Measurements from ENCODE around the gene ARPC1B.
"Not testable (repeated sequence)": the region's sequence is repeated elsewhere in the genome, so short reads cannot be mapped to it uniquely, and the experiment has no call there.

Gene ARPC1B

DNA sequence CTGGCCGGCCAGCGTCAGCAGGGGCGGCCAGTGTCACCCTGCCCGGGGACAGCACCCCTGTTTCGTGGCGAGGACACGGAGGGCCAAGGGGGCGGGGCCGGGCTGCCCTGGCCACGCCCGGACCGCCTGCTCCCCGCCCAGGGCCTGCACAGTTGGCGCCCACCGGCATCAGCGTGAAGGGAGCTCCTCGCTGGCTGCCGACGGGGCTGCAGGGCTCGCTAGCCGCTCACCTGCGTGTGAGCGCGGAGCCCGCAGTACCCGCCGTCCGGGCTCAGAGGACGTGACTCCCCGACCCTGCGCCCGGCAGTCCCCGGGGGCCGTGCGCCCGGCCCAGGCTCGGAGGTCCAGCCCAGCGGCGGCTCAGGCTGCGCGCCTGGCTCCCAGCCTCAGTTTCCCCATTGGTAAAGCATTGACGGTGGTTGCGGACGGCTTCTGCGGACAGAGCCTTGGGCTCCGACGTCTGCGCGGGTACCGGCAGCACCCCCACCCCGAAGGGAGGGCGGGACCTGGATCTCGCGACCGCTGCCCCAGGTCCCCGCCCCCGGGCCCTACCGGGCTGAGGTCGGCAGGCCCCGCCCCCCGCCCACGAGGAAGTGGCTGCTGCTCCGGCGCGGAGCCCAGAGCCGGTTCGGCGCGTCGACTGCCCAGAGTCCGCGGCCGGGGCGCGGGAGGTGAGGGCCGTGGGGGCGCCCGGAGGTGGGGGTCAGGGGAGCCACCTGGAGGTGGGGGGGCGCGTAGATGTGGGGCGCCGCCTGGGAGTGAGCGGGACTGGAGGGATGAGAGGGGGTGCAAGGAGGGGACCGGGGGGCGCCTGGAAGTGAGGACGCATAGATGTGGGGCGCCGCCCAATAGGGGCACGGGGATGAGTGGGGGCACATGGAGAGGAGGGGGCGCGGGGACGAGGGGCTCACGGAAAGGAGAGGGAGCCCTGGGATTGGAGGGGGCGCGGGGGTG lies at the start of gene ARPC1B:
Gene ARPC1B, plus strand, starts transcription at position 620 of the 954 bp plus-strand sequence. CDS start 10,985 bp downstream, outside the sequence.
- DNase-seq, result peak; percentile 88

DNA sequence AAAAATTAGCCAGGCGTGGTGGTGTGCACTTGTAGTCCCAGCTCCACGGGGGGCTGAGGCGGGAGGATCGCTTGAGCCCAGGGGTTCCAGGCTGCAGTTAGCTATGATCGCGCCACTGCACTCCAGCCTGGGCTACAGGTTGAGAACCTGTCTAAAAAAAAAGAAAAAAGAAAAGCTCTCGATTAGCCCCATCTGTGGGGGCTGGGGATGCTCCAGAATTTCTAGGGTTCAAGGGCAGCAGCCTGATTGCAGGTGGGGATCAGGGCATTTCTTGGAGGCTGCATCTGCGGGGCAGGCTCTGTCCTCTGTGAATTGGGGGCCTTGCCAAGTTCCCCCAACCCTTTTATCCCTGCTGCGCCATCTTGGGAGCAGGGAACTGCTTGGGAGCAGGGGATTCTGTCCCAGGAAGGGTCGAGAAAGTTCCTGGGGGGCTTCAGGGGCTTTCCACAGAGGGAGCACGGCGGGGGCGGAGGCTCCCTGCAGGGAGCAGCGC lies 49.5 kb upstream of the ARPC1B start:
- no peak for DNase-seq

DNA sequence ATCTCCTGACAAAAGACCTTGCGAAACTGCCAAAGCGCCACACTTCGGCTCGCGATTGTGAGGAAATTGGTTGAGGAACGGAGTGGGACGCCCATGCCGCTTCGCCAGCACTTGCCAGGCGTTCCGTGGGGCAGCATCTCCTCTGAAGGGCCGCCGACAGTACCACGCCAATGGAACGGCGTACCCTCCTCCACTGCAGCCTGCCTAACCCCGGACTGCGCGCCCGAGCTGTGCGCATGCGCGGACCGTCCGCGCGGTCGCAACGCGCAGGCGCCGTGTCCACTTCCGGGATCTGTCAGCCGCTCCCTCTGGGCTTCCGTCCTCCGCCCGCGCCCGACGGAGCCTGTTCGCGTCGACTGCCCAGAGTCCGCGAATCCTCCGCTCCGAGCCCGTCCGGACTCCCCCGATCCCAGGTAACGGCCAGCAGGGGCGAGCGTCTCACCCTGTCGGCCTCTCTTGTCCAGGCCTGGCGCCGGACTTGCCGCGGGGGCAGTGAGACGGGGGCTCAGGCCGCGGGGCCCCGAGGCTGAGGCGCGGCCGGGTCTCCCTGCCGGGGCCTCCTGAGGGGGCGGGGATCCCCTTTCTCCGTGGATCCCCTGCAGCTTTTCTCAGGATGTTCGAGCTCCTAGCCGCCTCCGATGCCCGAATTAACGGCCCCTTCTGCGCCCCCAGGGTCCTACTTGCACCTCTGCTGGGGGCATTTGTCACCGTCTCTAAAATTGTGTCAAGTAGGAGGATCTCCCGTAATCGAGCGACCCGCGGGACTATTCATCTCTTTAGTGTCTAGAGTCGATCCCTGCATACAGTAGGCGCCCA lies 48.7 kb upstream of the ARPC1B start, which contains the start of gene ARPC1A:
Gene ARPC1A, plus strand, starts transcription at position 307 of the 816 bp plus-strand sequence. CDS start 7,456 bp downstream, outside the sequence.
- DNase-seq, result peak; percentile 94

DNA sequence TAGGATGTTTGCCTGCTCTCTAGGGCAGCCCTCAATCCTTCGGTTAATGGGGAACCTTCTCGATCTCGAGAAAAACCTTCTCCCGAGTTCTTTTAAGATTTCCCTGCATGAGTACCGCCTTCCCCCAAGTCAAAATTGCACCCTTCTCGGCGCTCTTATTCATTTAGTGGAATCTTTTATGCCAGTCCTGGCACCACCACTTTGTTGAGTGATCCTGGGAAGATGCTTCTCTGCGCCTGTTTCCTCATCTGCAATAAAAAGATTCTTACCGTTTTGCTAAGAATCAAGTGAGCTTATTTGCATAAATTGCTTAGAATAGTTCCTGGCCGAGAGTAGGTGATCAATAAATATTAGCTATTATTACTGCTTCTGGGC lies 48.1 kb upstream of the ARPC1B start:
- no peak for DNase-seq

DNA sequence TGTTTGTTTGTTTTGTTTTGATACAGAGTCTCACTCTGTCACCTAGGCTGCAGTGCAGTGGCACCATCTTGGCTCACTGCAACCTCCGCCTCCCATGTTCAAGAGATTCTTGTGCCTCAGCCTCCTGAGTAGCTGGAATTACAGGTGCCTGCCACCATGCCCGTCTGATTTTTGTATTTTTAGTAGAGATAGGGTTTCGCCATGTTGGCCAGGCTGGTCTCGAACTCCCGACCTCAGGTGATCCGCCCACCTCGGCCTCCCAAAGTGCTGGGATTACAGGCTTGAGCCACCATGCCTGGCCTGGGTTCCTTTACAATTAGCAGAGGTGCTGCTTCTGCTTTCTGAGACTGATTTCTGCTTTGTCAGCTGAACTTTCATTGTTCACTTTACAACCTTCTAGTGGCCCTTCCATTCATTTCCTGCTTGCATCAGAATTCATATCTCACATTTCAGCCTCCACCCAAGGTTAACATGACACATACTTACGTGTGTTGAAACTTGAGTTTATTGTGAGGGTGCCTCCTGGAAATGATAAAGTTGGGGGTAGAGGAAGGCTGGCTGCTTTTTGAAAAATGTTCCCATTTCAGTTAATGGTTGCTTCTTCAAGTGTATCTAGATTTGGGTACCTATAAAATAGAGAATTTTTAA lies 44.1 kb upstream of the ARPC1B start:
- DNase-seq, result peak; percentile 13

DNA sequence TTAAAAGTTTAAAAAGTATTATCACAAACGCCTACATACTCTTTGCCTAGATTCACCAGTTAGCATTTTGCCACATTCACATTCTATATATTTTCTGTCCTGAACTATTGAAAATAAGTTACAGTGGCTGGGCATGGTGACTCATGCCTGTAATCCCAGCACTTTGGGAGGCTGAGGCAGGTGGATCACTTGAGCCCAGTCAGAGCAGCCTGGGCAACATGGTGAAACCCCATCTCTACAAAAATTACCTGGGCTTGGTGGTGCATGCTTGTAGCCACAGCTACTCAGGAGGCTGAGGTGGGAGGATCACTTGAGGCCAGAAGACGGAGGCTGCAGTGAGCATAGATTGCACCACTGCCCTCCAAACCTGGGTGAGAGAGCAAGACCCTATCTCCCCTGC lies 43.5 kb upstream of the ARPC1B start:
- no peak for DNase-seq

DNA sequence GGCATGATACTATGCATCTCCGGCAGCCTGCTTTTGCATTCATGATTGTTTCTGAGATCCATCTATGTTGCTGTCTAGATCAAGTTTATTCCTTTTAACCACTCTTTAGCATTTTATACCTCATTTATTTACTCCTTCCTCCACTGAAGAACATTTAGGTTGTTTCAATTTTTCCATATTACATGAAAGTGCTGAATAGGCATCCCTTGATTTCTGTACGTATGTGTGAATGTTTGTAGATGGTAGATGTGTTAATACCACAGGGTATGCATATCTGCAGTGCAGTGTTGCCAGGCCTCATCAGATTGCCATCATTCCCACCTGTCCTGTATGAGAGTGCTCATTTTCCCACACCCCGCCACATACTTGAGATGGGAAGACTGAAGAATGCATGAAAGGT lies 34.9 kb upstream of the ARPC1B start:
- no peak for DNase-seq

DNA sequence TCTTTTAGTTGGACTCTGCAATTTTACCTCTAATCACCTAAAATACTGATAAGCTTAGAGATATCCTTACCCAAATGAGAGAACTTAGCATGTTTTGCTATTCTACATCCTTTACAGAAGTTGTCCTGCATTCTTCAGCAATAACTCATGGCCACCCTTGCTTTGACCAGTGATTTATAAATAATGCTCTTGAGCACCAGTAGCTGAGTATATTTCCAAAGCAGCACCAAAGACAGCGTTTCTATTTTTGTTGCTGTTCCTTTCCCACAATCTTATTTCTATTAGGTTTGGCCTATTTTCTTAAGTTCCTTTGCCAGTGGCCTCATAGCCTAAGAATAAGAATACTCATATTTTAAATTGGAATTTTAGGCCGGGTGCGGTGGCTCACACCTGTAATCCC lies 33.9 kb upstream of the ARPC1B start:
- DNase-seq, result no peak

DNA sequence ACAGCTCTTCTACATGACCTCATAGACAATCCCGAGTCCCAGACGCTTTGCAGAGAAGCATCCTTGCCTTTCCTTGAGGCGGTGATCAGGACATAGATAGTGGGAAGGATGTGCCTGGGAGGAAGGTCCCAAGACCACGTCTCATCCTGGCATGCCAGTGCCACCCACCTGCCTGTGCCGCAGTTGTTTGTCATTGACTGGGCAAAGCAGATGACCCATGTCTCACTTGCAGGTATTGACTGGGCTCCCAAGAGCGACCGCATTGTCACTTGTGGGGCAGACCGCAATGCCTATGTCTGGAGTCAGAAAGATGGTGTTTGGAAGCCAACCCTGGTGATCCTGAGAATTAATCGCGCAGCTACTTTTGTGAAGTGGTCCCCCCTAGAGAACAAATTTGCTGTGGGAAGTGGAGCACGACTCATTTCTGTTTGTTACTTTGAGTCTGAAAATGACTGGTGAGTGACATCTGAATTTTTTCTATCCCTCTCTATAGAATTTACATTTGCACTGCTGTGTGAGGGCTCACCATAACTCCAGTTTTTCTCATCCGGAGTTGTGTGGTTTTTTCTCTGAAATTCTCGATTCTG lies 30.4 kb upstream of the ARPC1B start:
- DNase-seq, result no peak

DNA sequence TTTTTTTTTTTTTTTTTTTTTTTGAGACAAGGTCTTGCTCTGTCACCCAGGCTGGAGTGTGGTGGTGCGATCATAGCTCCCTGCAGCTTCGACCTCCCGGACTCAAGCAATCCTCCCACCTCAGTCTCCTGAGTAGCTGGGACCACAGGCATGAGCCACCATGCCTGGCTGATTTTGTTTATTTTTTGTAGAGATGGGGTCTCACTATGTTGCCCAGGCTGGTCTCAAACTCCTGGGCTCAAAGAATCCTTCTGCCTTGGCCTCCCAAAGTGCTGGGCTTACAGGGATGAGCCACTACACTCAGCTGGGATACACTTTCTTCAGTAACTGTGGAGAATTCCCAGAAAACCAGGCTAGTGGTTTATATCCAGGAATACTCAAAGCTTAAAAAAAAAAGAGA lies 23.9 kb upstream of the ARPC1B start:
- not testable (repeated sequence) for DNase-seq

DNA sequence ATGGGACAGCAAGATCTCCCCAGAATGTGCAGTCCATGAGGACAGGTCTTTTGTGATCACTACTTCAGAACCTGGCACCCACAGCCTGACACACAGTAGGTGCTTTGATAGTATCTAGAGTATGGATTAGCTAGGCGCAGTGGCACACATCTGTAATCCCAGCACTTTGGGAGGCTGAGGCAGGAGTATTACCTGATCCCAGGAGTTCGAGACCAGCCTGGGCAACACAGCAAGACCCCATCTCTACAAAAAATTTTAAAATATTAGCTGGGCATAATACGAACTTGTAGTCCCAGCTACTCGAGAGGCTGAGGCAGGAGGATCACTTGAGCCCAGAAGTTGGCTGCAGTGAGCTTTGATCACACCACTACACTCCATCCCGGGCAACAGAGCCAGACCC lies 22.3 kb upstream of the ARPC1B start:
- no peak for DNase-seq

DNA sequence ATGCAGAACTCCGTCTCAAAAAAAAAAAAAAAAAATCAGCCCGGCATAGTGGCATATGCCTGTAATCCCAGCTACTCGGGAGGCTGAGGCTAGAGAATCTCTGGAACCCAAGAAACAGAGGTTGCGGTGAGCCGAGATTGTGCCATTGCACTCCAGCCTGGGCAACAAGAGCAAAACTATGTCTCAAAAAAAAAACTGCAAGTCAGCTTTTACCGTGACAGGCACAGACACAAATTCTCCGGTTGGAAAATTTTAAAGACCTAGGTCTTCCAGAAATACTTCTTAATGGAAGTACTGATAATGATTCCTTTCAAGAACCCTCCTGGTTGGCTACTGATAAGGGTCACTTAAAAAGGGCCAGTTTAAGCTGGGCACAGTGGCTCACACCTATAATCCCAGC lies 19.4 kb upstream of the ARPC1B start:
- DNase-seq, result no peak

DNA sequence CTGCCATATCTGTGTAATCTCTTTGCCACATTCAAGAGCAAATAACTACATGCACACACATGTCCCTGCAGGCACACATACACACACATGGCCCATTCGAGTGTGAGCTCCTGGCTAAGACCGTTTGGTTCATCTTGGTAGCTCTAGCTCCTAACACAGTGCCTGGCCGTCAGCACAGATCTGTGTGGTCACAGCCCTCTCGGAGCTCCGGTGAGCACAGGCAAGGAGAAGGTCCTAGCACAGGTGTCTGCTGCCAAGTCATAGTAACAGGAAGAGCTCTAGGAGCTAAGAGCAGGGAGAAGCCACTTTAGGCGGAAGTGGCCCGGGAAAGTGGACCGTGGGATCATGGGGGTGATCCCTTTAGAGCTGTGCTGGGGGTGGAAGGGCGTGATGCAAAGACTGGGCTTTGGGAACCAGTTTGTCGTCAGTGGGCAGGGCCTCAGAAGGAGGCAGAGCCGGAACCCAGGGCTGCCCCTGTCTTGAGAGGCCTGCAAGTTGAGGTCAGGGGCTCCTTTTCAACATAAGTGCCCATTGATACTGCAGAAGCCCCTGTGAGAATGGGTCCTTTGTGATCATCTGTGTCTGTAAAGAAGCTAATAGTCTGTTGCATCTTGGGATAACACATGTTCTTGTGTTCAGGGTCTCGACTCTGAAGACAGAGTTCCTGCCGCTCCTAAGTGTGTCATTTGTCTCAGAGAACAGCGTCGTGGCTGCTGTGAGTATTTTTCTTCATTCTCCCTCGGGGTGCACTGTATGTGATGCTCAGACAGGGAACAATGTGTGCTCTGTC lies 16.6 kb upstream of the ARPC1B start:
- DNase-seq, result no peak

DNA sequence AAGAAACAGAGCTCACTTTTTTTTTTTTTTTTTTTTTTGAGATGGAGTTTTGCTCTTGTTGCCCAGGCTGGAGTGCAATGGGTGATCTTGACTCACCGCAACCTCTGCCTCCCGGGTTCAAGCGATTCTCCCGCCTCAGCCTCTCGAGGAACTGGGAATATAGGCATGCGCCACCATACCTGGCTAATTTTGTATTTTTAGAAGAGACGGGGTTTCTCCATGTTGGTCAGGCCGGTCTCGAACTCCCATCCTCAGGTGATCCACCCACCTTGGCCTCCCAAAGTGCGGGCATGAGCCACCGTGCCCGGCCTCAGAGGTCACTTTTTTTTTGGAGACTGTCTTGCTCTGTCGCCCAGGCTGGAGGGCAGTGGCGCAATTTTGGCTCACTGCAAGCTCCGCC lies 16.0 kb upstream of the ARPC1B start:
- not testable (repeated sequence) for DNase-seq

DNA sequence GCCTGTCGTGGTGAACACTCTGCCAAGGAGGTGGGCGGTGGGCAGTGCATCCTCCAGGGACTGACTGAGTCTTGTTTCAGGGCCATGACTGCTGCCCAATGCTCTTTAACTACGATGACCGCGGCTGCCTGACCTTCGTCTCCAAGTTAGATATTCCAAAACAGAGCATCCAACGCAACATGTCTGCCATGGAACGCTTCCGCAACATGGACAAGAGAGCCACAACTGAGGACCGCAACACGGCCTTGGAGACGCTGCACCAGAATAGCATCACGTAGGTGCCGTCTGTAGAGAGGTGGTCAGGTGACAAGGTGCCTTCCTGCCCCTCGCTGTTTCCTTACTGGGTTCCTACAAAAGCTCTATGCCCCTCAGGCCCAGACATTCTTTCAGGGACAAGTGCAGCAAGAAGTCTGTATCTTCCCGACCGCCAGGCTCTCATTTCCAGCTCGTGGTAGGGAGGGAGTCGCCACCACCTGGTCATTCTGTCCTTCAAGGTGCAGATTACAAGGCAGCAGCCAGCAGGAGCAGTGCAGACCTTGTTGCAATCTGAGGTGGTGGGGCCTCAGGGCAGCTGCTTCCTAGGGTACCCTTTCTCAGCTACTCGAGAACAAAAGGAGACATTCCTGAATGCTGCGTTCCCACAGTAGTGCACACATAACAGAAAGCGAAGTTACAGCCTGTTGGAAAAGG lies 14.9 kb upstream of the ARPC1B start:
- DNase-seq, result no peak

DNA sequence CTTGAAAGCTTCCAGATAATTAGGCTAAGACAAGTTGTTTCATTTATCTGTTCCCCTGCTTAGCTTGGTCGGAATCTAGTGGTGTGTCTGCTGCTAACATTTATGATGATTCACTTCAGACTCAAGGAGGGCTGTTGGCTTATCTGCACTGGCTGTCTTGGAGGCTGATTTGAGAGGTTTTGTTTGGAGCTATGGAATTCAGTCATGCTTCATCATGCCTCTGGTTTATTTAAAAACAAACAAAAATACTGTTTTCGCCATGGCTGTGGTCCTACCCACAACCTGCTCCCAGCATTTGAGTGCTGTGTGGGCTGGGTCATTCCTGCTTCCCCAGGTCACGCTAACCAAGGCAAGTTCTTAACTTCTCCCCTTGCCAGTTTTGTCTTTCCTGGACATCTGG lies 11.7 kb upstream of the ARPC1B start:
- no peak for DNase-seq

DNA sequence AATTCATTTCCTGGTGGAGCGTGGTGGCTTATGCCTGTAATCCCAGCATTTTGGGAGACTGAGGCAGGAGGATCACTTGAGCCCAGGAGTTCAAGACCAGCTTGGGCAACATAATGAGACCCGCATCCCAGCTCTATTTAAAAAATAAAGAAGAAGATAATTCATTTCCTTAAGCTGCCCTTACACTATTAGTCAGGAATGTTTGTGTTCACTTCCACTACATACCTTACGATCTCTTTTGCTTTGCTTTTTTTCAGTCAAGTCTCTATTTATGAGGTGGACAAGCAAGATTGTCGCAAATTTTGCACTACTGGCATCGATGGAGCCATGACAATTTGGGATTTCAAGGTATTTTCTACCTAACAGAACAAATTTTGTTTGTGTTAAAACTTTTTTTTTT lies 11.2 kb upstream of the ARPC1B start:
- DNase-seq, result no peak

DNA sequence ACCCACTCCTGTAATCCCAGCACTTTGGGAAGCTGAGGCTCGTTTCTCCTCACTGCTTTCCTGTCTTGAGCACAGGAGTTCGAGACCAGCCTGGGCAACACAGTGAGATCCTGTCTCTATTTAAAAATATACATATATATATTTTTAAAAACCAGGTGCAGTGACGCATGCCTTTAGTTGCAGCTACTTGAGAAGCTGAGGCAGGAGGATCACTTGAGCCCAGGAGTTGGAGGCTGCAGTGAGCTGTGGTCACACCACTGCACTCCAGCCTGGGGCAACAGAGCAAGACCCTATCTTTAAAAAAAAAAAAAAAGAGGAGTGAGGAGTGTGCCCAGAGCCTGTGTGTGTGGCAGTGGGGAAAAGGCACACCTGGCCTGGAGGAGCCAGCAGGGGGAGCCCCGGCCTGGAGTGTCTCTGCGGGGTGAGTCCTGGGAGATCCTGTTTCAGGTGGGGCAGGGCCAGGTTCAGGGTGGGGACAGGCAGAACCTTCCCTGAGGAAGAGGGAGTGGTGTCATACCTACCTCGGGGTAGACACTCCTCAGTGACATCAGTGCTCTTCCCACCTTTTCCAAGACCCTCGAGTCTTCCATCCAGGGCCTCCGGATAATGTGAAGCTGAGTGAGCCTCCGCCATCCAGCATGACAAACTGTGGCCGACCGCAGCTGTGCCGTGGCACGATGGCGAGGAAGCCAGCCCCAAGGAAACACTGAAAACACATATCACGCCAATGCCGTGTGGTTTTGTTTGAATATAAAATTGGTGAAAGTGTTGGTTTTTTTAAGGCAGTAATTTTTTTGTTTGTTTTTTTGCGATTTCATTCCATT lies 9.0 kb upstream of the ARPC1B start:
- peak; percentile 76 for DNase-seq

DNA sequence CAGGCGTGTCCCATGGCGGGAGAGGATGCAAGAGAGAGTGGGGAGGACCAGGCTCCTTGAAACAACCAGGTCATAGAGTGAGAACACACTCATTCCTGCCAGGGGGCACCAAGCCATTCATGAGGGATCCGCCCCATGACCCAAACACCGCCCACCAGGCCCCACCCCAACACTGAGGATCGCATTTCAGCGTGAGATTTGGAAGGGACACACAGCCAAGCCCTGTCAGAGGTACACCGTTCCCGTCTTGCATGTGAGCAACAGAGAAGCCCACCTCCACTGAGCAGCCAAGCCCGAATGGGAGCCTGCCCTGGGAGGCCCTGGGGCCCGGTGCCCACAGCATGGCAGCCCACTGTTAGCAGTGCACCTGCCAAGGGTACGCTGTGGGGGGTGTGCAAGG lies 7.9 kb upstream of the ARPC1B start:
- DNase-seq, result no peak

DNA sequence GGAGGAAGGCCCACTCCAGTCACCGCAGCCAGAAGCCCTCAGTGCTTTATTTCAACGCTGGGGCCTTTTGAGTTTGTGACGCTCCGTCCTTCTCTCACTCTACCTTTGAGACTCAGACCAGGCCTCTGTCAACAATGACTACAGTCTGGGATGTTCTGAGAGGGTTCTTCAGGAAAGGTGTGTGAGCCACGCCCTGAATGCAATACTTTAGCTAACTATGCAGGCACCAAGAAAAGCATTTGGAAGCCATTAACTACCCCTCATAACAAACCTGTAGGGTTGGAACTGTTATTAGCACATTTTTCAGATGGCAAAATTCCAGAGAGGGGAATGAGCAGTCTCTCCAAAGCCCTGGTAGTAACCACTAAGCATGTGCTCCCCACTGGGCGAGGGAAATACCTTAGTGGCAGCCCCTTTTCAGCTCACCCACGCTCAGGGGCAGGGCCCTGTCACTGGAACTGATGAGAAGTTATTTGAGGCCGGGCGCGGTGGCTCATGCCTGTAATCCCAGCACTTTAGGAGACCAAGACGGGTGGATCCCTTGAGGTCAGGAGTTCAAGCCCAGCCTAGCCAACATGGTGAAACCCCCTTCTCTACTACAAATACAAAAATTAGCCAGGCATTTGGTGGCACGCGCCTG lies 5.7 kb upstream of the ARPC1B start:
- no peak for DNase-seq
